ENCODE data around the gene BORA. TPM values are rescaled to one million over a fixed set of nuclear protein-coding genes. Genes with fewer than 3 reads are reported as not detected.

Gene BORA
- total and polyA plus RNA-seq, 10 of the 15 experiments (the other 5 are each of a cell fraction or from before 2014, with no cell fraction given) = 15.1 to 38.7 (median 23.2) TPM

GRCh38 chr13:72798817-72799216 is 71.1 kb downstream of the BORA start:
- CTCF ChIA-PET = interaction anchor here (1.7 kb wide), 1 partner anchor 10 kb away, joined by 4 read pairs; no protein-coding TSS in a partner anchor
- no peak for DNase-seq (ENCODE audit: low read depth, low spot score)
- RAD21 ChIA-PET (ENCODE audit: unreplicated experiment) = no interaction called here
- Histone ChIP-seq H3K9me3 (replicated peaks; ENCODE audit: control insufficient read depth, insufficient read depth, low read length) (peaks cover 2% of the 10 kb centered on the region; the same call in 1 of the 3 replicates), H2AFZ (ENCODE audit: control insufficient read depth, low read depth, low read length) (no peak overlapping the region), H3K27me3 (replicated peaks in 1 of 2; ENCODE audit: control insufficient read depth in 2 of 2, insufficient read depth in 2 of 2, low read length in 1 of 2) (no peaks in the 10 kb centered on the region), H4K20me1 (ENCODE audit: control insufficient read depth, insufficient read depth) (no peaks in the 10 kb centered on the region), H3K79me2 (ENCODE audit: control insufficient read depth, insufficient read depth, low read length) (no peaks in the 10 kb centered on the region), H3K4me2 (ENCODE audit: control insufficient read depth, insufficient read depth) (no peak overlapping the region), H3K27ac (ENCODE audit: control insufficient read depth, insufficient read depth) (no peak overlapping the region), H3K9ac (ENCODE audit: control insufficient read depth, insufficient read depth, low read length) (no peak overlapping the region), H3K4me1 (ENCODE audit: control insufficient read depth, insufficient read depth, low read length) (no peaks in the 10 kb centered on the region), H3K4me3 (no peak overlapping the region), H3K36me3 (ENCODE audit: control insufficient read depth in 2 of 2, insufficient read depth in 2 of 2, low read length in 1 of 2) (peaks cover 1 to 9% of the 10 kb centered on the region in 2 experiments; a peak in 3 of 4 replicates)
- WGBS (ENCODE audit: insufficient coverage, insufficient replicate concordance, low lambda C conversion rate, missing lambda C conversion rate) = 67% methylated on average over 3 of the region's 3 CpGs
- POLR2A ChIA-PET = no interaction called here
- intact Hi-C loops (cut with micrococcal nuclease; ENCODE audit: unreplicated experiment) = no loop called here
- no peak for ATAC-seq
- in situ Hi-C loops (cut with MboI) = no loop called here
- SMC1A ChIA-PET (ENCODE audit: uncharacterized antibody, unreplicated experiment) = interaction anchor here (1.0 kb wide), 1 partner anchor 10 kb away, joined by 4 read pairs; no protein-coding TSS in a partner anchor
- no peak for FAIRE-seq
- BruUV-seq (replicated peaks) = no TSS peak
- TF ChIP-seq BHLHE40 (IDR thresholded peaks at IDR 0.05; ENCODE audit: borderline replicate concordance in 1 of 2, low read depth in 2 of 2, low read length in 1 of 2) (no peak), HDAC2 (IDR thresholded peaks at IDR 0.05) (no peak), MLLT1 (IDR thresholded peaks at IDR 0.05) (no peak), IKZF2 (IDR thresholded peaks at IDR 0.05) (no peak)
- TF ChIP-seq, protein P1, sequence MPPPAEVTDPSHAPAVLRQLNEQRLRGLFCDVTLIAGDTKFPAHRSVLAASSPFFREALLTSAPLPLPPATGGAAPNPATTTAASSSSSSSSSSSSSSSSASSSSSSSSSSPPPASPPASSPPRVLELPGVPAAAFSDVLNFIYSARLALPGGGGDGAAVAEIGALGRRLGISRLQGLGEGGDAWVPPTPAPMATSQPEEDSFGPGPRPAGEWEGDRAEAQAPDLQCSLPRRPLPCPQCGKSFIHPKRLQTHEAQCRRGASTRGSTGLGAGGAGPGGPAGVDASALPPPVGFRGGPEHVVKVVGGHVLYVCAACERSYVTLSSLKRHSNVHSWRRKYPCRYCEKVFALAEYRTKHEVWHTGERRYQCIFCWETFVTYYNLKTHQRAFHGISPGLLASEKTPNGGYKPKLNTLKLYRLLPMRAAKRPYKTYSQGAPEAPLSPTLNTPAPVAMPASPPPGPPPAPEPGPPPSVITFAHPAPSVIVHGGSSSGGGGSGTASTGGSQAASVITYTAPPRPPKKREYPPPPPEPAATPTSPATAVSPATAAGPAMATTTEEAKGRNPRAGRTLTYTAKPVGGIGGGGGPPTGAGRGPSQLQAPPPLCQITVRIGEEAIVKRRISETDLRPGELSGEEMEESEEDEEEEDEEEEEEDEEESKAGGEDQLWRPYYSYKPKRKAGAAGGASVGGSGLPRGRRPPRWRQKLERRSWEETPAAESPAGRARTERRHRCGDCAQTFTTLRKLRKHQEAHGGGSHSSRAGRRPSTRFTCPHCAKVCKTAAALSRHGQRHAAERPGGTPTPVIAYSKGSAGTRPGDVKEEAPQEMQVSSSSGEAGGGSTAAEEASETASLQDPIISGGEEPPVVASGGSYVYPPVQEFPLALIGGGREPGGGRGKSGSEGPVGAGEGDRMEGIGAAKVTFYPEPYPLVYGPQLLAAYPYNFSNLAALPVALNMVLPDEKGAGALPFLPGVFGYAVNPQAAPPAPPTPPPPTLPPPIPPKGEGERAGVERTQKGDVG (CRISPR knock-in tag; IDR thresholded peaks at IDR 0.05) = no peak
